ENCODE data around the gene PIP5K1B. TPM values are rescaled to one million over a fixed set of nuclear protein-coding genes. Genes with fewer than 3 reads are reported as not detected.

PIP5K1B gene
- total RNA-seq, 1 experiment from 2014 or later: 0.20 TPM

DNA sequence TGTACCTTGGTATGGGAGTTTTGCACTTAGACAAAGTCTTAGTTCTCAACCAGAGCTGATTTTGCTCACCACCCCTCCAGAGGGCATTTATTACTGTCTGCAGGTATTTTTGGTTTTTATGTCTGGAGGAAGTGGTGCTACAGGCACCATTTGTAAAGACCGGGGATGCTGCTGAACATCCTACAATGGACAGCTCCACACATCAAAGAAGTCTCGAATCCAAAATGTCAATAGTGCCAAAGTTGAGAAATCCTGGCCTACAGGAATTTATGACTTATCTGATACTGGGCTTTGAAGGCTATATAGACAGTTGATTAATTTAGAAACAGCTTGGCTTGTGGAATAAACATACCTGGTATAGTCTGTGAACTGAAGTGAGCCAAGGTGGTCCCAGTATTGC, 137.5 kb downstream of the PIP5K1B start:
- RAD21 ChIA-PET (ENCODE audit: low non-redundant PET in 1 of 2, low total read pairs in 2 of 2, uncharacterized antibody in 2 of 2, unreplicated experiment in 2 of 2): no interaction called here
- no TSS peak for BruUV-seq (replicated peaks)
- Histone ChIP-seq H3K27ac (ENCODE audit: low read depth, low read length) (no peak overlapping the region), H3K4me2 (ENCODE audit: low read length) (no peak overlapping the region), H3K9me2 (ENCODE audit: insufficient read depth) (peaks cover 3% of the 10 kb centered on the region; the same call in 1 of the 2 replicates), H2AFZ (ENCODE audit: low read depth, low read length, poor library complexity, severe bottlenecking) (no peak overlapping the region), H4K20me1 (ENCODE audit: insufficient read depth) (no peaks in the 10 kb centered on the region), H3K4me1 (ENCODE audit: control insufficient read depth in 1 of 2, insufficient read depth in 2 of 2, low read length in 2 of 2) (no peaks in the 10 kb centered on the region), H3K27me3 (ENCODE audit: insufficient read depth, low read length) (peaks cover 3% of the 10 kb centered on the region), H3K9me3 (ENCODE audit: control insufficient read depth in 1 of 2, insufficient read depth in 1 of 2, low read depth in 1 of 2, low read length in 2 of 2) (no peaks in the 10 kb centered on the region), H3K9ac (ENCODE audit: low read length) (no peak overlapping the region), H3K79me2 (ENCODE audit: insufficient read depth, low read length) (no peaks in the 10 kb centered on the region), H3K36me3 (ENCODE audit: control insufficient read depth in 1 of 2, insufficient read depth in 2 of 2, low read length in 2 of 2) (no peaks in the 10 kb centered on the region), H3K4me3 (replicated peaks in 1 of 2; ENCODE audit: low read depth in 1 of 2, low read length in 2 of 2) (no peak overlapping the region)
- ATAC-seq (no peak), DNase-seq (ENCODE audit: low read depth, low spot score) (no peak)
- TF ChIP-seq CBX3 (IDR thresholded peaks at IDR 0.05; ENCODE audit: low read depth) (no peak), ZFX (IDR thresholded peaks at IDR 0.05) (no peak), TCF7L2 (IDR thresholded peaks at IDR 0.05; ENCODE audit: borderline replicate concordance, extremely low read depth, insufficient read depth, insufficient read length) (no peak), ELF1 (IDR thresholded peaks at IDR 0.05; ENCODE audit: borderline replicate concordance, low read depth) (no peak), FOSL1 (IDR thresholded peaks at IDR 0.05; ENCODE audit: low read depth) (no peak), SIN3A (IDR thresholded peaks at IDR 0.05; ENCODE audit: low read depth) (no peak)
- TF ChIP-seq, protein P1, sequence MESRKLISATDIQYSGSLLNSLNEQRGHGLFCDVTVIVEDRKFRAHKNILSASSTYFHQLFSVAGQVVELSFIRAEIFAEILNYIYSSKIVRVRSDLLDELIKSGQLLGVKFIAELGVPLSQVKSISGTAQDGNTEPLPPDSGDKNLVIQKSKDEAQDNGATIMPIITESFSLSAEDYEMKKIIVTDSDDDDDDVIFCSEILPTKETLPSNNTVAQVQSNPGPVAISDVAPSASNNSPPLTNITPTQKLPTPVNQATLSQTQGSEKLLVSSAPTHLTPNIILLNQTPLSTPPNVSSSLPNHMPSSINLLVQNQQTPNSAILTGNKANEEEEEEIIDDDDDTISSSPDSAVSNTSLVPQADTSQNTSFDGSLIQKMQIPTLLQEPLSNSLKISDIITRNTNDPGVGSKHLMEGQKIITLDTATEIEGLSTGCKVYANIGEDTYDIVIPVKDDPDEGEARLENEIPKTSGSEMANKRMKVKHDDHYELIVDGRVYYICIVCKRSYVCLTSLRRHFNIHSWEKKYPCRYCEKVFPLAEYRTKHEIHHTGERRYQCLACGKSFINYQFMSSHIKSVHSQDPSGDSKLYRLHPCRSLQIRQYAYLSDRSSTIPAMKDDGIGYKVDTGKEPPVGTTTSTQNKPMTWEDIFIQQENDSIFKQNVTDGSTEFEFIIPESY (IDR thresholded peaks at IDR 0.05; ENCODE audit: extremely low read depth, insufficient replicate concordance, low read length): no peak
- intact Hi-C loops (cut with micrococcal nuclease): no loop called here
- CTCF ChIA-PET: no interaction called here
- POLR2A ChIA-PET: no interaction called here

DNA sequence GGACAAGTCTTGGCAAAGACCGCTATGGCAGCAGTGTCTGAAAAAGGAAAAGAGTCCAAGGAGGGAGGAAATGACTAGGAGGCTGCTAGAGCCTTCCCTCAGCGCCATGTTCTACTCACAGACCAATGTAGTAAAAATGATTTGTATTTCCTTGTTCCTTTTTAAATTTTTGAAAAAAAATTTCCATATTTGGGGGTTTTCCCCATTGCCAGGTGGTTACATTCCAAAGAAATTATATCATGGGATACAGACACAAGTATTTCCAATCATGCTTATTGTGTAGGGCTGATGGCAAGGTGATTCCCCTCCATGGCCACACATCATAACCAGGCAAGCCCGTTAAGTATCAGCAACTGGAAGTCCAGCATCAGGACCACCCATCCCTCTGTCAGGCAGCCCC, 138.2 kb downstream of the PIP5K1B start:
- no peaks in the 10 kb centered on the region for H3K36me3 ChIP-seq (ENCODE audit: control insufficient read depth in 1 of 2, insufficient read depth in 2 of 2, low read length in 2 of 2)
- BruUV-seq (replicated peaks): no TSS peak
- no peak for TF ChIP-seq REST (IDR thresholded peaks at IDR 0.05; ENCODE audit: low read depth)
- TF ChIP-seq CBX3 (IDR thresholded peaks at IDR 0.05; ENCODE audit: low read depth): no peak
- no peak for TF ChIP-seq POLR2AphosphoS5 (IDR thresholded peaks at IDR 0.05; ENCODE audit: low read depth, low read length)
- no peak for TF ChIP-seq POLR2A (IDR thresholded peaks at IDR 0.05; ENCODE audit: borderline replicate concordance, extremely low read depth, insufficient read depth, insufficient read length)
- TF ChIP-seq SRF (IDR thresholded peaks at IDR 0.05; ENCODE audit: low read depth): no peak
- no peak for TF ChIP-seq CEBPB (IDR thresholded peaks at IDR 0.05; ENCODE audit: low read depth)
- no peak for TF ChIP-seq CTCF (IDR thresholded peaks at IDR 0.05 in 2 of 3, conservative IDR thresholded peaks at IDR 0.05 in 1 of 3; ENCODE audit: borderline replicate concordance in 1 of 3, insufficient read depth in 1 of 3, low read depth in 2 of 3, low read length in 2 of 3)
- TF ChIP-seq, protein P2, sequence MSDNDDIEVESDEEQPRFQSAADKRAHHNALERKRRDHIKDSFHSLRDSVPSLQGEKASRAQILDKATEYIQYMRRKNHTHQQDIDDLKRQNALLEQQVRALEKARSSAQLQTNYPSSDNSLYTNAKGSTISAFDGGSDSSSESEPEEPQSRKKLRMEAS (IDR thresholded peaks at IDR 0.05): no peak

More for the DNA sequence above, 138.2 kb downstream of the PIP5K1B start:
- ChIA-PET POLR2A (no interaction called here), RAD21 (ENCODE audit: low non-redundant PET in 1 of 2, low total read pairs in 2 of 2, uncharacterized antibody in 2 of 2, unreplicated experiment in 2 of 2) (no interaction called here), CTCF (no interaction called here)
- Histone ChIP-seq H3K4me2 (ENCODE audit: low read length) (no peak overlapping the region), H3K4me3 (replicated peaks in 1 of 2; ENCODE audit: low read depth in 1 of 2, low read length in 2 of 2) (no peak overlapping the region), H2AFZ (ENCODE audit: low read depth, low read length, poor library complexity, severe bottlenecking) (no peak overlapping the region), H3K9me2 (ENCODE audit: insufficient read depth) (peaks cover 3% of the 10 kb centered on the region; the same call in 1 of the 2 replicates), H4K20me1 (ENCODE audit: insufficient read depth) (no peaks in the 10 kb centered on the region), H3K27me3 (ENCODE audit: insufficient read depth, low read length) (peaks cover 3% of the 10 kb centered on the region), H3K4me1 (ENCODE audit: control insufficient read depth in 1 of 2, insufficient read depth in 2 of 2, low read length in 2 of 2) (no peaks in the 10 kb centered on the region), H3K9ac (ENCODE audit: low read length) (no peak overlapping the region), H3K9me3 (ENCODE audit: control insufficient read depth in 1 of 2, insufficient read depth in 1 of 2, low read depth in 1 of 2, low read length in 2 of 2) (no peaks in the 10 kb centered on the region), H3K79me2 (ENCODE audit: insufficient read depth, low read length) (no peaks in the 10 kb centered on the region), H3K27ac (ENCODE audit: low read depth, low read length) (no peak overlapping the region)
- intact Hi-C loops (cut with micrococcal nuclease): no loop called here
- ATAC-seq (no peak), DNase-seq (ENCODE audit: low read depth, low spot score) (no peak)

Data from HCT116 (cell line).